Neural progenitor cell (in vitro differentiated cells): ENCODE results near the gene GGTA1.

ENCODE experiments used
- CTCF ChIP-seq: fragments of 200-600 bp; sonication (generic); IDR thresholded peaks from 2 replicates; pipeline ENCODE4 v1.5.1; 2017; ENCODE audit warnings: antibody characterized with exemption, mild to moderate bottlenecking
- EZH2 ChIP-seq: fragments of 200-600 bp; sonication (generic); IDR thresholded peaks from 2 replicates; pipeline ENCODE4 v1.6.1; 2017; ENCODE audit warnings: antibody characterized with exemption, mild to moderate bottlenecking, moderate library complexity
- EZH2phosphoT487 ChIP-seq: fragments of 200-600 bp; sonication (generic); IDR thresholded peaks from 2 replicates; pipeline ENCODE4 v1.6.1; 2017; ENCODE audit warnings: antibody characterized with exemption

- TF ChIP-seq EZH2 (no peak), CTCF (no peak), EZH2phosphoT487 (no peak)
Measured at GRCh38 chr9:121500165-121500478, 478 bp upstream of the GGTA1 start.
